NT2/D1 (cell line): ENCODE data around the gene SUZ12.
"Not testable (repeated sequence)": the region's sequence is repeated elsewhere in the genome, so short reads cannot be mapped to it uniquely, and the experiment has no call there.

Source experiments
- SUZ12 ChIP-seq: IDR thresholded peaks from 2 replicates; pipeline ENCODE4 v1.6.1; 2011; ENCODE audit not compliant: insufficient read length, insufficient read depth; ENCODE audit errors: extremely low read depth
- YY1 ChIP-seq: IDR thresholded peaks from 2 replicates; pipeline ENCODE4 v1.6.1; 2011; ENCODE audit not compliant: insufficient read length, insufficient read depth
- ZNF274 ChIP-seq: IDR thresholded peaks from 2 replicates; pipeline ENCODE4 v1.6.1; 2011; ENCODE audit warnings: mild to moderate bottlenecking, low read depth, low read length

GRCh38 chr17:31917721-31918120, 19.1 kb upstream of the SUZ12 start:
- TF ChIP-seq YY1, ZNF274, SUZ12: not testable (repeated sequence)
